HG03108 (cell line): ENCODE measurements around the gene QPCTL.
A peak's percentile ranks its signal among the peaks of the same experiment; 100 is the strongest.
"Not testable (repeated sequence)": the region's sequence is repeated elsewhere in the genome, so short reads cannot be mapped to it uniquely, and the experiment has no call there.

ENCODE experiments used
- ATAC-seq: cut with Tn5 transposase; IDR thresholded peaks from one replicate; pipeline ENCODE4 v1.9.1; 2021; ENCODE audit warnings: moderate library complexity; ENCODE audit not compliant: unreplicated experiment

The QPCTL gene

GRCh38 chr19:45716359-45717130 lies 24.1 kb downstream of the QPCTL start:
- no peak for ATAC-seq

- ATAC-seq: peak; percentile 96
These were observed 24.9 kb downstream of the QPCTL start for GRCh38 chr19:45717131-45717982.

DNA sequence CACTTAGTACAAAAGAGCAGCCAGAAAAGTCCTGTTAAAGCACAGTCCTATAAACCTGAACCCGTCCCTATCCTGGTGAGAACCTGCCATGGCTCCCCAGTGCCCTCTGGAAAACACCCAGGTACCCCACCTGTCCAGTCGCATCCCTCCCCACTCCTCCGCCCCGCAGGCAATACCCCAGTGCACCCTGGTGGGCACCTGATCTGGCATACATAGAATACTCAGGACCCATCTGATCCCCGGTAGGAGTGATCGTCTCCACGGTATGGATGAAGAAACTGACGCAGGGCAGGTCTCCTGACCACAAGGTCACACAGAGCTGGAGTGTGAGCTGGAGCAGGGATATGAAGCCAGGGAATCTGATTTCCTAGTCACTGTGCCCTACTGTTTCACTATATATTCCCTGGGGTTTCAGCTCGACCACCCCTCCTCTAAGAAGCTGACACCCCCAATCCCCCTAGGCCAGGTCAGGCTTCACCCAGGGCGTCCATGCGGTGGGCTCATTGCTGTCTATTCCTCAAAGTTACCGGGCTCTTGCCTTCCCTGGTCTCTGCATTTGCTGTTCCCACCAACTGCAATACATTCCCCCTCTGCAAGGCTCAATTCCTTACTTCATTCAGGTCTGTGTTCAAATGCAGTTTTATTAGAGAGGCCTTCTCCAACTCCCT lies 25.7 kb downstream of the QPCTL start:
- no peak for ATAC-seq

DNA sequence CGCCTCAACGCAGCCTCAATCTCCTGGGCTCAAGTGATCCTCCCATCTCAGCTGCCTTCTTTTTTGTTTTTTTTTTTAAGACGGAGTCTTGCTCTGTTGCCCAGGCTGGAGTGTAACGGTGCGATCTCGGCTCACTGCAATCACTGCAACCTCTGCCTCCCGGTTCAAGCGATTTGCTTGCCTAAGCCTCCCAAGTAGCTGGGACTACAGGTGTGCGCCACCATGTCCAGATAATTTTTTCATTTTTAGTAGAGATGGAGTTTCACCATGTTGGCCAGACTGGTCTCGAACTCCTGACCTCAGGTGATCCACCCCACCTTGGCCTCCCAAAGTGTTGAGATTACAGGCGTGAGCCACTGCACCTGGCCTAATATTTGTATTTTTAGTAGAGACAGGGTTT lies 27.6 kb downstream of the QPCTL start:
- ATAC-seq: not testable (repeated sequence)

GRCh38 chr19:45728683-45729082 lies 36.2 kb downstream of the QPCTL start:
- ATAC-seq: not testable (repeated sequence)

GRCh38 chr19:45729800-45730290 lies 37.4 kb downstream of the QPCTL start:
- ATAC-seq: no peak

DNA sequence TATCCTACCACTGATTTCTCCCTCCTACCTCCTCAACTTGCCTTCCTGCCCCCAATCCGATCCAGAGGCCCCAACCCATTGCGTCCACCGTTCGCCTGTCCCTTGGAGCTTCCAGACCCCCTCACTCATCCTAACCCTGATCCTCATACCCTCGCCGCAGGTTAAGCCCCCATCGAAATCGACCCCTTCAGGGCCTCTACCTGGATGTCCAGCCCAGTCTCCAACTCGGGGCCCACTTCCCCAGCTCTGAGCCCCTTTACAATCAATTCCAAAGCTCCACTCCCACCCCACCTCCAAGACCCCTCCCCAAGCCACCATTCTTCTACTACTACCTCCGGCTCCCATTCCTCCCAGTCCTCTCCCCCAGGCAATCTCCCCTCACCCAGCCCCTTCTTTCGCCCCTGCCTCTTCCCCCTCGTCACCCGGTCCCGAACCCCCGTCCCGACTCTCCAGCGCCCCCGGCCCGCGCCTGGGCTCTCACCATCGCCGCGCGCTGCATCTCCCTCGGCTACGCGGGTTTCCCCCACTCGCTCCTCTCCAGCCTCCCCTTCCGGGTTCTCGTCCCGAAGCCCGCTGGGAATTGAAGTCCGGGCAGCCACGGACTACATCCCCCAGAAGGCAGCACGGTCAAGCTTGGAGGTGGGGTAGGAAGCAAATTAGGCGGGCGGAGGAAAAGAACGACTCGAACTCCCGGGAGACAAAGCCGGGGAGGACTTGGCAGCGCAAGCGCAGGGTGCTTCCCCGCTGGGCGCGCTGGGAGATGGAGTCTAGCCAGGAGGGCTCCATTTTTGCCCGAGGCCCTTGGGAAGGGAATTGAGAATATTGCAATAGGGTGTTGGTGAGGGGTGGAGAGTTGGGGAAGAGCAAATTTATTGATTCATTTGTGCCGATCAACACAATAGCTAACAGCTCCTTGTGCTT lies 38.2 kb downstream of the QPCTL start, which contains the start of gene FBXO46:
FBXO46 (minus strand) TSS at position 529 of the 921 bp plus-strand sequence. CDS start 17,401 bp downstream, outside the sequence.
- peak; percentile 95 for ATAC-seq

- ATAC-seq: no peak
These were observed 40.8 kb downstream of the QPCTL start, which contains the start of gene MEIOSIN for GRCh38 chr19:45733160-45733810. MEIOSIN (plus strand) TSS chr19:45733439; CDS start chr19:45735377, 1,938 bp downstream.

DNA sequence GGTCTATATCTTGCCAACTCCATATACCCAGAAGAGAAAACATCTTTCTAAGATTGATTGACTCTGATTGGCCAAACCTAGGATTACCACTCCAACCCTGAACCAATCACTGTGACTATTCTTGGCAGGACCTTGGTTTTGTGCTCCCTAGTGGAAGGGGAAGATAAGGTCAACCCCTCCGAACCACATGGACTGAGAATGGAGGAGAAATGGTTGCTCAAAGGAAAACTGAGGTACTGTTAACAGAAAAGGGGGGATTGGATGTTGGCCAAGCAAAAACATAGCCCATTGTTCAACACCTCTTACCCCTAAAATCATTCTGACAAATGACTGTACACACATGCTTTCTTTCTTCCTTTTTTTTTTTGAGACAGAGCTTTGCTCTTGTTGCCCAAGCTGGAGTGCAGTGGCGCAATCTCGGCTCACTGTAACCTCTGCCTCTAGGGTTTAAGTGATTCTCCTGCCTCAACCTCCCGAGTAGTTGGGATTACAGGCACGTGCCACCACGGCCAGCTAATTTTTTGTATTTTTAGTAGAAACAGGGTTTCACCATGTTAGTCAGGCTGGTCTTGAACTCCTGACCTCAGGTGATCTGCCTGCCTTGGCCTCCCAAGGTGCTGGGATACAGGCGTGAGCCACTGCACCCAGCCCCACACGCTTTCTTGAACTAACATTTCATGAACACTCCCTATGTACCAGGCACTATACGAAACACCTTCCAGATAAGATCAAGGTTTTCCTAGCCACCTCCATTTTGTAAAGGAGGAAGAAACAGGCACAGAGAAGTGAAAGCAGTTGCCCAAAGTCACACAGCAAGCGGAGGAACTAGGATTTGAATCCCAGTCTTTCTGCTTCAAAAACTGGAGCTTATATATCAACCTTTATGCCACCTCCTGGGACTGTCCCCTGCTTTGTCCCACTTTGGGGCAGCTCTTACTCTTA lies 47.3 kb downstream of the QPCTL start:
- ATAC-seq: no peak

DNA sequence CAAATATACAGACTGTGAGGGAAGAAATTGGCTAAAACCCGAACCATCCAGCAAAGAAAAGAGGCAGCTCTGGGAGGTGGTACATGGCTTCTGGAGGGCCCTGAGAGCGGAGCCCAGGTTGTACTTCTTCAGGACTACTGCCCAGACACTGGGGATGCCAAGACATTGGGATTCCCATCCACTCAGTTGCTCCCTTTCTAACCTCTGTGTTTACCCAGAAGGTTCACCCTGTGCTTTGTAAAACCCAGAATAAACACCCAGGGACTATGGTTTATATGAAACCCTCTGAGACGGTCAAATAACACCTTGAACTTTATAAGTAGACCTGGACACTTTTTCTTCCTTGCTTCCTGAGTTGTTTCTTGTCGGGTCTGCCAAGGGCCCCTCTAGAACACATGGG lies 50.5 kb downstream of the QPCTL start:
- ATAC-seq: no peak

- ATAC-seq: no peak
These were observed 53.1 kb downstream of the QPCTL start for GRCh38 chr19:45745606-45746005.

DNA sequence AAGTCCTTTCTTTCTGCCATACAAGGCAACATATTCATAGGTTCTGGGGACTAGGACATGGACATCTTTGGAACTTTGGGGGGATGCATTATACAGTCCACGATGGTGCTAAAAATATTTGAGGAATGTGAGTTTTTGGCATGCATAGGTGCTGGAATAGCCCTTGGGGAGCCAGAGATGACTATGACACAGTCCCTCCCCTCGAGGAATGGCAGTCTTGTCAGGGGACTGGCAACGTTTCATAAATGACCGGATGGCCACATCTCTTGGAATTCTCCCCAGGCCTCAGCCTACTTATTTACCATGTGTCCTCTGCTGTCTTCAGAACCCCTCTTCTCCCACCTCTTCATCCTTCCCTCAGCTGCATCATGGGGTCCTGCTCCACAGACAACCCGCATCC lies 54.4 kb downstream of the QPCTL start:
- no peak for ATAC-seq

- ATAC-seq: no peak
These were observed 55.0 kb downstream of the QPCTL start for GRCh38 chr19:45747513-45747912.

GRCh38 chr19:45751483-45751882 lies 59.0 kb downstream of the QPCTL start:
- ATAC-seq: not testable (repeated sequence)

GRCh38 chr19:45752639-45753038 lies 60.2 kb downstream of the QPCTL start:
- no peak for ATAC-seq

DNA sequence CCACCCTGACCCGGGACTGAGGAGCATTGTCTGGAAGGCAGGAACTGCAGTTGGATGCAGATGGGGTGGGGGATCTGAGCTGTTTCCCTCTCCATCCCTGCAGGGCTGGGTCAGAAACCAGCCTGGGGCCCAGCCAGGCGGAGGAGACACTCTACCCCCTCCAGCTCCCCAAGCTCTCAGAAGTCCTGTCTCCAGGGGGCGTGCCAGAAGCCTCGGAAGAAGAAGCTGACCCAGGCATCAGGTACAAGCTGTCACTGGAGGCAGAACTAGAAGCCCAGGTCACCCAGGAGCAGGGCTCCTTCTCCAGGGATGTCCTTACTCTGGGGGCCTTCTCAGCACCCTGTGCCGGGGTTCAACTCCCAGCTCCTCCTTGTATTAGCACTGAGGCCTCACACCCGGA lies 61.1 kb downstream of the QPCTL start:
- ATAC-seq: no peak
